NCI-H774 (cell line): ENCODE data around the gene SVEP1.
"Not testable (repeated sequence)": the region's sequence is repeated elsewhere in the genome, so short reads cannot be mapped to it uniquely, and the experiment has no call there.

Experiments used
- DNase-seq: peaks from one replicate; lab custom pipeline; 2025; lab: John Stamatoyannopoulos, UW

Gene SVEP1

DNA sequence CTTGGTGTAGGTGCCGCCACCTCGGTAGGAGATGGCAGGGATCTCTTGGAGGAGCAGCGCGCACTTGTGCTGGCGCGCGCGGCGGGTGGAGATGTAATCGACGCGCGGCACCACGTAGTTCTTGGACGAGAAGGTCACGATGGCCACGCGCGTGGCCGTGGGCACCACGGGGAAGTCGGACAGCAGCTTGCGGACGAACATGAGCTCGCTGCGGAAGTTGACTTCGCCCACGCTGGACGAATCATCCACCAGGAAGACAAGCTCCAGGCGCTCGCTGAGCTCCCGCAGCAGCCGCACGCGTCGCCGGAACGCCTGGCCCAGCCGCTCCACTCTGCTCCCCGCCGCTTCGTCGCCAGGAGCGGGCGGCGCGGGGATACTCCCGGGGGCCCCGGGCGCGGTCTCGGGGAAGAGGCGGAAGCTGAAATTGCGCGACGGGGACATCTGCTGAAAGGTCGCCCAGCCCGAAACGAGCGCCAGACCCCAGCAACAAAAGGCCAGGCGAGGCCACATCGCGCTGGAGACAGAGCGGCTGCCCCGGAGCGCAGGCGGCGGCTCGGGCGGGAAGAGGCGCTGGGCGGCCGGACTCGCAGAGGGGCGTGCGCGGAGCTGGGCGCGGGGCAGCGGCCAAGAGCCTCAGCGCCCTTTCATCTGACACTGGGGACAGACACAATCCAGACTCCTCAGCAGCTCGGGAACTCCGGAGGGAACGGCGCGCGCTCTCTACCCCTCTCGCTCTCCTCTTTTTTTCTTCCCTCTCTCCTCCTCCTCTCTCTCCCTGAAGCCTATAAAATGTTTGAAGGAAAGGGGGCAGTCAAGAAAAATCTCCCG, at the start of gene SVEP1:
SVEP1 (minus strand) TSS at position 708 of the 828 bp plus-strand sequence; CDS start at position 510, 198 bp downstream.
- DNase-seq: no peak

DNA sequence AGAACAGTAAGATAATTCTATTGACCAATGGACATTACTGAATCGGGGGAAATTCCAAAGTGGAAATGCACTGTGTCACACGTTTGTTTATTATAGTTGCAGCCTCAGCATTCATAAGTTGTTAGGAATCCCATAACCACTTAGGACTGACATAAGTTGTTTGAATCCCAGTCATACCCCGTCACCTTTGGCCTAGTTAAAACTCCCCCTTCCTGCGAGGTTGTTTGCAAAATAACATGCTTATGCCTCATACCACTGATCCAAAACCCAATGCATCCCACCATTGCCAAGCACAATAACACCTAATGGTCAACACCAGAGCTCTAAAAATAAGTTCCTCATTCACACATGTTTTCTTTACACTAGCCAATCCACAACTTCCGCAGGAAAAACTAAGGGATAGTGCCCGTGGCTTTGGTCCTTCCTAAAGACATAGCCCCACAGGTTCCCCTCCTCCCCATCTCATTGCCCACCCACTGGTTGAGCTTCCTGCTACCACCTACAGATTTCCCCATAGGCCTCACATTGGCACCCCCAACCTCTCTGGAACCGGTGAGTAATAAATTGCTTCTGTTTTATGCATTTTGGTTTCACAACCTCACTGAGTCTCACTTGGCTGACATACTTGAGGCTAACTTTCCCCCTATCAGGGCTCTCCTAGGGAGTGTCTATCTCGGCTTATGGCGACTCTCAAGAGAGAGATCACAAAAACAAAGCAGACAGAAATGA, 46.7 kb upstream of the SVEP1 start:
- no peak for DNase-seq

DNA sequence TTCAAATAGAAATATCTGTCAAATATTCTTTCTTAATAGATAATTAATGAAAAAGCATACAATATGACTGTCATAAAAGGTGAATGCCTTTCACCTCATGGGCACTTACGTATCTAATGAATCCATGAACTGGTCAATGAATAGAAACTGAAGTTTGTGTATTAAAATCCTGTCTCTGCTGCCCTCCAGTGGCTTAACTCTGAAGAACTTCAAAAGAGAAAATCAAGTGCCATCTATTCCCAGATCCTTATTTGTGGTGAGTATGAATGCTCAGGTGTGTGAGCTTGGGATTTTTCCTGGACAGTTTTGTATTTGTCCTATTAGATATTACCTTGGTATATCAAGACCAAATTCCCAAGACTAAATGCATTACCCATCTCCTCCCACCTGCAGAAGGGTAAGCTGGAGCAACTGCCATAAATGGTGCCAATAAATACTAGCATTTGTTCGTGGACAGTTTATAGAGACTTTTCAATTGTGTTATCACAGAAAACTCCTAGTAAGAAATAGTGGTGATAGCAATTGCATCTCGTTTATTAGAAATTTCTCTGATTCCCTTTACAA, 44.0 kb upstream of the SVEP1 start:
- peak; percentile 52 for DNase-seq

DNA sequence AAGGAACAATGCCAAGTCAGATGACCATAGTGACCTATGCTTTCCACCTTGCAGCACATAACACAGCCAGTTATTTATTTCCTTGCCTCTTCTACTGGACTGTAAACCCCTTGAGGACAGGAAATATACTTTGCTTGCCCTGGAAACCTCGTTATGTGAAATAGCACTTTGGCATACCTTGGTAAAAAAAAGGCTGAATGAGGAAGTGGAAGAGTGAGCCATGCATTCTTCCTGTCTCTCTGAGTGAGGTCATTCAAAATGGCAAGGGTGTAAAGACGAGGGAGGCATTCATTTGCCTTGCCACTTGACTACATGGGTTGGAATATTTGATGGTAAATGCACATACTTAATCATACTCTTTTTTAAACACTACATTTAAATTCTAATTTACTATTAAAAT, 42.8 kb upstream of the SVEP1 start:
- no peak for DNase-seq

DNA sequence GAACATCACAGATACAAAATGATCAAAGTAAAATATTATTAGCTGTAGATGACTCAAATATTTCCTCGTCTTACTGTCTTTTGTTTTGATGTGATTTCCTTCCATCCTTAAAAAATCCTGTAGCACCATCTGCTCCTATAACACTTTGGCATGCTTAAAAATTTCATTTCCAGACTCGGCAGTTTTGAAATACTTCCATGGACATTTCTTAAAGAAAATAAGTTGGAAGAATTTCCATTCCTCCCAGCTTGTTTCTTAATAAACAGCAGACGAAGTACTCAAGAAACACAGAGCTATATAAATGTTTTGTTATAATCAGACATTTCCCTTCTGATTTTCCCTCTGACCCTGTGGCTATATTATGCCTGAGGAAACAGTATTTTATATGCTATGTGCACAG, 41.2 kb upstream of the SVEP1 start:
- DNase-seq: no peak

GRCh38 chr9:110619831-110620230, 40.3 kb upstream of the SVEP1 start:
- DNase-seq: no peak

- DNase-seq: no peak
Measured at GRCh38 chr9:110615498-110615897, 36.0 kb upstream of the SVEP1 start.

- DNase-seq: not testable (repeated sequence)
Measured at GRCh38 chr9:110614576-110614975, 35.0 kb upstream of the SVEP1 start.

DNA sequence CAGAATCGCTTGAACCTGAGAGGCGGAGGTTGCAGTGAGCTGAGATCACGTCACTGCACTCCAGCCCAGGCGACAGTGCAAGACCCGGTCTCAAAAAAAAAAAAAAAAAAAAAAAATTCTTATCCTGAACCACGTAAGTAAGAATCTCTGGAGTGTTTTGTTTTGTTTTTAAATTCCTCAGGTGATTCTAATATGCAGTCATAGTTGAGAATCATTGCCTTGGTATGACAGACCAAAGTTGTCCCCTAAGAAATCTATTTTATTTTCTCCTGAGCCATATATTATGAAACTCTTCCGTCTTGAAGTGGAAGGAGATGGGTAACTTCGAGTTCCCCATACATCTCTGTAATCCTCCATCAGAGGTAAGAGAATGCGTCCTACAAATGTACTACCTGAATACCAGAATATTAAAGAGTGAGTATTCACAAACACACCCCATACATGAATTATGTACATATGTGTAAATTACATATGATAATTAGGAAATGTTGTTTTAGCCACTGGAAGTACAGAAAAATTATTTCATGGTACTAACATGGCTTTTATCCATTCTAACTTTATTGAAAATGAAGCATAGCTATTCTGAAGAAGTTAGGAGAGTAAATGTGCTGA, 26.7 kb upstream of the SVEP1 start:
- DNase-seq: no peak

DNA sequence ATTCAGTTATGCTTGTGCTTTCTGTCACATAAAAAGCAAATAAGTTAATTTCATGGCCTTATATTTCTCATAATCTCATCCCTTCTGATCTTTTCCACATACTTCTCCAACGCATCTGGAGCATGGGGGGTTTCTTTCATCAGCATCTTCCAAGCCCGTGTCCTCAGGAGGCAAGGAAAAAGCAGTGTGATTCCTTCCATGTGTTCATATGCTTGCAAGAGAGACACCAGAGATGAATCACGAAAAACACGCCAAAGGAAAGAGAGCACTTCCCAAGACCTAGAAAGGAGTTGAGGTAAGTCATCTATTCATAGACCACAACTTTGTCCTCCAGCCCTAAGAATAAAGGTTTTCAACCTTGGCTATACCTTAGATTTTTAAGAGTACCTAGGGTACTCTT, 26.0 kb upstream of the SVEP1 start:
- no peak for DNase-seq

- no peak for DNase-seq
Measured at GRCh38 chr9:110604171-110604601, 24.6 kb upstream of the SVEP1 start.

- DNase-seq: no peak
Measured at GRCh38 chr9:110602281-110602680, 22.7 kb upstream of the SVEP1 start.

DNA sequence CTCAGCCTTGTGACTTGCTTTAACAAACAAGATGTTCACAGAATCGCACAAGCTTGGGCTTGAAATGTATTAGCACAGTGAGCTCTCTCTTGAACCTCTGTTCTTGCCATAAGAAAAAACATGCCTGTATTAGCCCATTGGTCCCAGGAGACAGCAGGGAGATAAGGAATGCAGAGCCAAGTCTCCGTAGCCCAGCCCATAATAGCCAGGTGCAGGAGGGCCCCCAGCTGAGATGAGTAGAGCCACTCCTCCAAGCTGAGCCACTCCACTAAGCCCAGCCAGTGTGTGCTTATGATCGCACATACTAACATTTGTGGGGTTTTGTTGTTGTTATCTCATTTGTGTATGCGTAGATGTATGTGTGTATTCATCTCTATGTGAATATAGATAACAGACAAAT, 21.6 kb upstream of the SVEP1 start:
- no peak for DNase-seq

DNA sequence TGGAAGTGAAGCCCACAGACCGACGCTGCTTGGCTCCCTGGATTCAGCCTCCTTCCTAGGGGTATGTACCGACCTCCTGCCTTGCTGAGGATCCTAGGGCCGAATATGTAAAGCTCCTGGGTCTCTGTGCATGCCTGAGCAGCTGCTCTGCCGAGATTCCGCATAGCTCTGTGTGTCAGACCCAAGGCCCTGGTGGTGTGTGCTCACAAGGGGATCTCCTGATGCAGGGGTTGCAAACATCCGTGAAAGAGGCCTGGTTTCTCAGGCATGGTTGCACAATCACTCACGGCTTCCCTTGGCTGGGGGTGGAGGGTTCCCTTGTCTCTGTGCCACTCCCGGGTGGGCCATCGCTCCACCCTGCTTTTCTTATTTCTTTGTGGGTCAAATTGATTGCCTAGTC, 19.9 kb upstream of the SVEP1 start:
- no peak for DNase-seq

DNA sequence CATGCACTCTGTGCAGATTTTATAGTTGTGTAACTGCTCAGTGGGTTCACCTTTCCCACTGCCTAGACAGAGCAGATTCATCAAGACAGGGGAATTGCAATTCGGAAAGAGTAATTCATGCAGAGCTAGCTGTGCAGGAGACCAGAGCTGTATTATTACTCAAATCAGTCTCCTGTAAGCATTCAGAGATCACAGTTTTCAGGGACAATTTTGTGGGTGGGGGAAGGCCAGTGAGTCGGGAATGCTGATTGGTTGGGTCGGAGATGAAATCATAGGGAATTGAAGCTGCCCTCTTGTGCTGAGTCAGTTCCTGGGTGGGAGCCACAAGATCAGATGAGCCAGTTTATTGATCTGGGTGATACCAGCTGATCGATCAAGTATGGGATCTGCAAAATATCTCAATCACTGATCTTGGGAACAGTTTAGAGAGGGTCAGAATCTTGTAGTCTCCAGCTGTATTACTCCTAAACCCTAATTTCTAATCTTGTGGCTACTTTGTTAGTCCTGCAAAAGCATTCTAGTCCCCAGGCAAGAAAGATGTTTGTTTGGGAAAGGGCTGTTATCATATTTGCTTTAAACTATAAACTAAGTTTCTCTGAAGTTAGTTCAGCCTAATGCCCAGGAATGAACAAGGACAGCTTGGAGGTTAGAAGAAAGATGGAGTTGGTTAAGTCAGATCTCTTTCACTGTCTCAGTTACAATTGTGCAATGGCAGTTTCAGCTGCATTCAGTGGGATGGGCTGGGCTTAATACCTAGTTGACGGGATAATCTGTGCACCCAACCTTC, 12.7 kb upstream of the SVEP1 start:
- no peak for DNase-seq

- no peak for DNase-seq
Measured at GRCh38 chr9:110591526-110591925, 12.0 kb upstream of the SVEP1 start.

GRCh38 chr9:110590816-110591215, 11.3 kb upstream of the SVEP1 start:
- DNase-seq: no peak

DNA sequence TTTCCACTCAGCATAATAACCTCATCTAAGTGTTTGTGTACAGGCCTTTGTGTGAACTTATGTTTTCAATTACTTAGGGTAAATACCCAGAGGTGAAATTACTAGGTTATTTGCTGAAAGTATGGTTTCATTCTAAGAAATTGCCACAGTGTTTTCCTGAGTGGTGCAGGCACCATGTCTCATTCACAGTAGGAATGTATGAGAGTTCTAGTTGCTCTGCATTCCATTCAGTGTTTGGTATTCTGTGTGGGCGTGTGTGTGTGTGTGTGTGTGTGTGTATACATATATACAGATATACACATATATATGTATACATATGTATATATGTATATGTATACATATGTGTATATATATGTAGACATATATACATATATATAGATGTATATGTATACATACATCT, 8.8 kb upstream of the SVEP1 start:
- DNase-seq: no peak

- DNase-seq: no peak
Measured at GRCh38 chr9:110583237-110583636, 3.7 kb upstream of the SVEP1 start.

DNA sequence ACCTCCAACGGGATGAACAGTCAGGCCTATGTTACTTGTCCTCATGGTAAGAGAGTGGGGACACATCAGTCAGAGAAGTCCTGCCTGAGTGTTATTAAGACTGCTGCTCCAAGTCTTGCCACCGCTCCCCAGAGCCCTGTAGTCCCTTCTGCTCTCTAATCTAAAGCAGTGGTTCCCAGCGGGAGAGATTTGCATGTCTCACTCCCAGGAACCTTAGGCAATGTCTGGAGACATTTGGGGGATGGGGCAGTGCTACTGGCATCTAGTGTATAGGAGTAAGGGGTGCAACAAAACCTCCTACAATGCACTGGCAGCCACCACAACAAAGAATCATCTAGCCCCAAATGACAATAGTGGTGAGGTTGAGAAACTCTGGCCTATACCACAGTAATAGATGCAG, 2.6 kb upstream of the SVEP1 start:
- DNase-seq: no peak

GRCh38 chr9:110580850-110581249, 1.3 kb upstream of the SVEP1 start:
- no peak for DNase-seq

DNA sequence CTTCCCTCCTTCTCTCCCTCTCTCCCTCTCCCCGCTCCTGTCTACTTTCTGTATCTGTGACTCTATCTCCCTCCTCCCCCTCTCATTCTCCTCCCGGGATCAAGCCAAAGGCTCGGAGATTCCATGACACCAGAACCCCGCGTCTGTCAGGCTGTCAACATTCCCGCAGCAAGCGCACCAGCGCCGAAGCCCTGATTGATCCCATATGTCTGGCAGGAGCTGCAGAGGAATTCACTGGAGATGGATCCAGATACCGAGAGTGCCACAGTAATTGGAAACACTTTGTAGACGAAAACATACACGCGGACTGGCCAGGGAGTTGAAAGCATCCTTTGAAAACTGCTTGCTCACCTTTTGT, 300 bp upstream of the SVEP1 start:
- no peak for DNase-seq
